GM12878 (cell line): Measurements from ENCODE around the gene PAEP. TPM values are rescaled to one million over a fixed set of nuclear protein-coding genes. Genes with fewer than 3 reads are reported as not detected.

ENCODE experiments used
- ATAC-seq: fragments of 200-7000 bp; cut with Tn5 transposase; 3 replicates; pipeline ENCODE4 v1.9.1; 2020; ENCODE audit warnings: mild to moderate bottlenecking, moderate library complexity
- BruUV-seq: library from RNA; stranded (reverse); fragments of 400-500 nt; replicated peaks from 2 replicates; lab custom pipeline; 2021; lab: Mats Ljungman, UMichigan
- CTCF ChIA-PET: fragments of 300-600 bp; sonication (Branson Sonifier 250); formaldehyde crosslinking; extraction: SDS; loops from one replicate; lab custom pipeline; 2021; ENCODE audit warnings: inconsistent platforms; lab: Yijun Ruan, JAX
- POLR2A ChIA-PET: fragments of 350-600 bp; formaldehyde crosslinking; extraction: SDS; loops from one replicate; lab custom pipeline; 2021; ENCODE audit warnings: inconsistent platforms; lab: Charles Lee
- RAD21 ChIA-PET: fragments of 300-600 bp; sonication (Branson Sonifier 250); formaldehyde crosslinking; loops from one replicate; lab custom pipeline; 2023; ENCODE audit warnings: antibody characterized with exemption; ENCODE audit not compliant: unreplicated experiment; lab: Charles Lee
- SMC1A ChIA-PET: fragments of 300-600 bp; sonication (Branson Sonifier 250); formaldehyde crosslinking; loops from one replicate; lab custom pipeline; 2023; ENCODE audit not compliant: unreplicated experiment, uncharacterized antibody; lab: Charles Lee
- DNase-seq: peaks from one replicate; pipeline ENCODE4 v3.0.0-alpha.2; 2011; ENCODE audit warnings: low read depth, low spot score
- FAIRE-seq: peaks from 3 replicates; lab custom pipeline; 2011; peaks lifted over from hg19 to GRCh38; lab: Jason Lieb, UNC
- H2AFZ ChIP-seq: 2 replicates; pipeline ENCODE4 v1.6.0; 2011; ENCODE audit warnings: low read depth, low read length, control low read depth; ENCODE audit not compliant: control insufficient read depth
- H3K27ac ChIP-seq: 2 replicates; pipeline ENCODE4 v1.5.1; 2011; ENCODE audit warnings: control low read depth; ENCODE audit not compliant: control insufficient read depth, insufficient read depth
- H3K27me3 ChIP-seq, 2 experiments: replicated peaks in 1 of 2; 2 replicates each; pipeline versions ENCODE4 v1.6.0 to v1.6.1; 2011; ENCODE audit warnings: low read length in 1 of 2; ENCODE audit not compliant: control insufficient read depth in 2 of 2, insufficient read depth in 2 of 2
- H3K36me3 ChIP-seq, 2 experiments: 2 replicates each; pipeline ENCODE4 v1.5.1; 2011; ENCODE audit warnings: low read length in 1 of 2; ENCODE audit not compliant: control insufficient read depth in 2 of 2, insufficient read depth in 2 of 2
- H3K4me1 ChIP-seq: 2 replicates; pipeline ENCODE4 v1.6.1; 2011; ENCODE audit warnings: mild to moderate bottlenecking, low read length, moderate library complexity, mixed read lengths; ENCODE audit not compliant: control insufficient read depth, insufficient read depth
- H3K4me2 ChIP-seq: 2 replicates; pipeline ENCODE4 v1.6.0; 2011; ENCODE audit warnings: control low read depth; ENCODE audit not compliant: control insufficient read depth, insufficient read depth
- H3K4me3 ChIP-seq: fragments of 200-600 bp; sonication (generic); 2 replicates; pipeline ENCODE4 v1.5.1; 2016
- H3K79me2 ChIP-seq: 2 replicates; pipeline ENCODE4 v1.6.0; 2011; ENCODE audit warnings: low read length; ENCODE audit not compliant: control insufficient read depth, insufficient read depth
- H3K9ac ChIP-seq: 2 replicates; pipeline ENCODE4 v1.8.0; 2011; ENCODE audit warnings: low read length, control low read depth, mixed read lengths; ENCODE audit not compliant: control insufficient read depth, insufficient read depth
- H3K9me3 ChIP-seq: replicated peaks from 3 replicates; pipeline ENCODE4 v1.5.1; 2011; ENCODE audit warnings: mild to moderate bottlenecking, low read length; ENCODE audit not compliant: control insufficient read depth, insufficient read depth
- H4K20me1 ChIP-seq: 2 replicates; pipeline ENCODE4 v1.6.0; 2011; ENCODE audit not compliant: control insufficient read depth, insufficient read depth
- CBX5 ChIP-seq: sonication (generic); IDR thresholded peaks from 2 replicates; pipeline ENCODE4 v1.6.1; 2016; ENCODE audit warnings: low read depth, moderate library complexity, mild to moderate bottlenecking, inconsistent platforms
- CREB1 ChIP-seq: IDR thresholded peaks from 2 replicates; pipeline ENCODE4 v1.6.1; 2012; ENCODE audit warnings: low read depth, mild to moderate bottlenecking, inconsistent platforms
- FOXK2 ChIP-seq: fragments of 450-650 bp; IDR thresholded peaks from 2 replicates; pipeline ENCODE4 v1.6.1; 2017; ENCODE audit warnings: mild to moderate bottlenecking, moderate library complexity
- FOXM1 ChIP-seq: IDR thresholded peaks from 2 replicates; pipeline ENCODE4 v1.6.1; 2012; ENCODE audit warnings: low read depth, mild to moderate bottlenecking, inconsistent platforms, low read length, moderate library complexity
- IRF5 ChIP-seq: fragments of 450-650 bp; IDR thresholded peaks from 2 replicates; pipeline ENCODE4 v1.6.1; 2017; ENCODE audit warnings: borderline replicate concordance
- KDM1A ChIP-seq: fragments of 200-600 bp; sonication (generic); IDR thresholded peaks from 2 replicates; pipeline ENCODE4 v1.6.1; 2016; ENCODE audit warnings: borderline replicate concordance
- MTA3 ChIP-seq: IDR thresholded peaks from 2 replicates; pipeline ENCODE4 v1.6.1; 2012; ENCODE audit warnings: low read length, inconsistent platforms, borderline replicate concordance
- MYB ChIP-seq: fragments of 150-350 bp; IDR thresholded peaks from 2 replicates; pipeline ENCODE4 v1.6.1; 2014; ENCODE audit warnings: mild to moderate bottlenecking, low read depth, low read length, borderline replicate concordance
- SIN3A ChIP-seq: IDR thresholded peaks from 2 replicates; pipeline ENCODE4 v1.6.1; 2012; ENCODE audit warnings: low read depth, low read length, improper control_type of control experiment
- SMAD1 ChIP-seq: fragments of 450-650 bp; IDR thresholded peaks from 2 replicates; pipeline ENCODE4 v1.6.1; 2018; ENCODE audit warnings: mild to moderate bottlenecking, low read depth; ENCODE audit not compliant: partially characterized antibody
- SREBF2 ChIP-seq: IDR thresholded peaks from 2 replicates; pipeline ENCODE4 v1.6.1; 2012; ENCODE audit warnings: mild to moderate bottlenecking, low read length
- SUZ12 ChIP-seq: fragments of 200-600 bp; sonication (generic); IDR thresholded peaks from one replicate; pipeline ENCODE4 v1.6.1; 2018; ENCODE audit warnings: antibody characterized with exemption, mild to moderate bottlenecking; ENCODE audit not compliant: unreplicated experiment
- TAF1 ChIP-seq: IDR thresholded peaks from 2 replicates; pipeline ENCODE4 v1.6.1; 2011; ENCODE audit warnings: mild to moderate bottlenecking, low read depth, low read length, borderline replicate concordance
- ZBTB11 ChIP-seq: fragments of 450-650 bp; formaldehyde crosslinking; IDR thresholded peaks from 2 replicates; pipeline ENCODE4 v1.5.0; 2022; ENCODE audit warnings: mild to moderate bottlenecking, missing genetic modification characterization
- ZNF384 ChIP-seq: IDR thresholded peaks from 2 replicates; pipeline ENCODE4 v1.6.1; 2012; ENCODE audit warnings: low read depth, mild to moderate bottlenecking, low read length, improper control_type of control experiment, borderline replicate concordance
- WGBS: methylation state at CpG from one replicate; pipeline ENCODE4 v1.1.6; 2016; ENCODE audit warnings: low lambda C conversion rate; ENCODE audit not compliant: insufficient replicate concordance, insufficient coverage; ENCODE audit errors: missing lambda C conversion rate; 5-methylcytosine and 5-hydroxymethylcytosine counted together
- in situ Hi-C: fragments of 300-500 bp; cut with MboI; formaldehyde crosslinking; loops from 9 replicates; pipeline ENCODE4 v1.14.3; 2018; ENCODE audit warnings: mixed read lengths
- intact Hi-C: fragments of 100-400 bp; cut with micrococcal nuclease; formaldehyde crosslinking; loops from one replicate; pipeline ENCODE4 v1.14.2; 2022; ENCODE audit not compliant: unreplicated experiment
- polyA plus RNA-seq, 11 experiments: library from polyadenylated mRNA; depleted of rRNA in 4 of 11; unstranded in 6 of 11; stranded (reverse) in 5 of 11; fragments of >200 nt; fragmentation: Nextera tagmentation in 4 of 11; fragmentation: Illumina TruSeq in 1 of 11; extraction: Ambion mirVana in 4 of 11; extraction: Trizol in 1 of 11; gene quantifications; 1 replicate in 1 of 11; 2 replicates in 10 of 11; pipeline versions ENCODE4 v1.2.1 to v1.2.3, GENCODE V29; 2011 to 2016; ENCODE audit warnings: inconsistent platforms in 2 of 11, missing spikeins in 2 of 11, low read depth in 1 of 11
- total RNA-seq, 4 experiments: library from RNA; depleted of rRNA in 3 of 4; stranded (reverse); fragments of >200 nt in 3 of 4; fragmentation: Illumina TruSeq in 1 of 4; extraction: Trizol in 1 of 4; gene quantifications; 2 replicates each; pipeline versions ENCODE4 v1.2.1 to v1.2.3, GENCODE V29; 2013 to 2021
- TF ChIP-seq, protein P1 (sequence below): IDR thresholded peaks from 2 replicates; pipeline ENCODE4 v1.6.1; 2012; ENCODE audit warnings: low read length, inconsistent platforms
- TF ChIP-seq, protein P2 (sequence below): IDR thresholded peaks from 2 replicates; pipeline ENCODE4 v1.6.1; 2011; ENCODE audit warnings: mild to moderate bottlenecking, low read depth, low read length, moderate library complexity; ENCODE audit not compliant: insufficient replicate concordance

The PAEP gene
- total and polyA plus RNA-seq, 10 of the 15 experiments (the other 5 are each of a cell fraction or from before 2014, with no cell fraction given) = not detected

- TF ChIP-seq, protein P1, sequence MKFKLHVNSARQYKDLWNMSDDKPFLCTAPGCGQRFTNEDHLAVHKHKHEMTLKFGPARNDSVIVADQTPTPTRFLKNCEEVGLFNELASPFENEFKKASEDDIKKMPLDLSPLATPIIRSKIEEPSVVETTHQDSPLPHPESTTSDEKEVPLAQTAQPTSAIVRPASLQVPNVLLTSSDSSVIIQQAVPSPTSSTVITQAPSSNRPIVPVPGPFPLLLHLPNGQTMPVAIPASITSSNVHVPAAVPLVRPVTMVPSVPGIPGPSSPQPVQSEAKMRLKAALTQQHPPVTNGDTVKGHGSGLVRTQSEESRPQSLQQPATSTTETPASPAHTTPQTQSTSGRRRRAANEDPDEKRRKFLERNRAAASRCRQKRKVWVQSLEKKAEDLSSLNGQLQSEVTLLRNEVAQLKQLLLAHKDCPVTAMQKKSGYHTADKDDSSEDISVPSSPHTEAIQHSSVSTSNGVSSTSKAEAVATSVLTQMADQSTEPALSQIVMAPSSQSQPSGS = no peak
- TF ChIP-seq MTA3 (no peak), MYB (no peak), SIN3A (no peak), CBX5 (no peak), TAF1 (no peak), IRF5 (no peak)
- TF ChIP-seq, protein P2, sequence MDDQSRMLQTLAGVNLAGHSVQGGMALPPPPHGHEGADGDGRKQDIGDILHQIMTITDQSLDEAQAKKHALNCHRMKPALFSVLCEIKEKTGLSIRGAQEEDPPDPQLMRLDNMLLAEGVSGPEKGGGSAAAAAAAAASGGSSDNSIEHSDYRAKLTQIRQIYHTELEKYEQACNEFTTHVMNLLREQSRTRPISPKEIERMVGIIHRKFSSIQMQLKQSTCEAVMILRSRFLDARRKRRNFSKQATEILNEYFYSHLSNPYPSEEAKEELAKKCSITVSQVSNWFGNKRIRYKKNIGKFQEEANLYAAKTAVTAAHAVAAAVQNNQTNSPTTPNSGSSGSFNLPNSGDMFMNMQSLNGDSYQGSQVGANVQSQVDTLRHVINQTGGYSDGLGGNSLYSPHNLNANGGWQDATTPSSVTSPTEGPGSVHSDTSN = no peak
These were observed 21.0 kb downstream of the PAEP start (continued) for GRCh38 chr9:135582541-135582940.

- Histone ChIP-seq H3K27me3 (no peaks in the 10 kb centered on the region), H3K4me3 (no peak overlapping the region), H3K4me2 (no peak overlapping the region), H3K79me2 (no peaks in the 10 kb centered on the region), H3K27ac (no peak overlapping the region), H3K9me3 (no peaks in the 10 kb centered on the region), H3K4me1 (no peaks in the 10 kb centered on the region), H3K9ac (no peak overlapping the region), H2AFZ (no peak overlapping the region), H3K36me3 (no peaks in the 10 kb centered on the region), H4K20me1 (no peaks in the 10 kb centered on the region)
- intact Hi-C loops = no loop called here
- ChIA-PET POLR2A (no interaction called here), CTCF (no interaction called here), SMC1A (no interaction called here), RAD21 (no interaction called here)
- FAIRE-seq (no peak), DNase-seq (no peak), ATAC-seq (no peak)
- WGBS = 22% methylated on average over 17 of the region's 19 CpGs
- in situ Hi-C loops = no loop called here
- BruUV-seq = no TSS peak
- TF ChIP-seq FOXK2 (no peak), ZBTB11 (CRISPR knock-in tag) (no peak), FOXM1 (no peak), KDM1A (no peak), SREBF2 (no peak), SUZ12 (no peak), ZNF384 (no peak), CREB1 (no peak), SMAD1 (no peak)
These were observed 21.6 kb downstream of the PAEP start for GRCh38 chr9:135582966-135583687.
